ENCODE results near the gene TMEM255A. TPM values are rescaled to one million over a fixed set of nuclear protein-coding genes. Genes with fewer than 3 reads are reported as not detected.

The TMEM255A gene
- total RNA-seq, 1 donor from 2014 or later: 1.00 TPM

GRCh38 chrX:120308959-120309872, 2.0 kb downstream of the TMEM255A start:
- no peak for DNase-seq (ENCODE audit: low spot score)

- no peak for DNase-seq (ENCODE audit: low spot score)
These were observed 2.7 kb downstream of the TMEM255A start for GRCh38 chrX:120308558-120308957.

- DNase-seq (ENCODE audit: low spot score): no peak
These were observed 4.6 kb downstream of the TMEM255A start for GRCh38 chrX:120306630-120307029.

GRCh38 chrX:120305531-120306141, 5.6 kb downstream of the TMEM255A start:
- no peak for DNase-seq (ENCODE audit: low spot score)

GRCh38 chrX:120304256-120304655, 7.0 kb downstream of the TMEM255A start:
- DNase-seq (ENCODE audit: low spot score): no peak

GRCh38 chrX:120302434-120302833, 8.8 kb downstream of the TMEM255A start:
- no peak for DNase-seq (ENCODE audit: low spot score)

- DNase-seq (ENCODE audit: low spot score): no peak
These were observed 9.3 kb downstream of the TMEM255A start for GRCh38 chrX:120301960-120302359.

- no peak for DNase-seq (ENCODE audit: low spot score)
These were observed 9.8 kb downstream of the TMEM255A start for GRCh38 chrX:120301497-120301896.

GRCh38 chrX:120299928-120300327, 11.3 kb downstream of the TMEM255A start:
- no peak for DNase-seq (ENCODE audit: low spot score)

- no peak for DNase-seq (ENCODE audit: low spot score)
These were observed 13.3 kb downstream of the TMEM255A start for GRCh38 chrX:120297923-120298322.

- no peak for DNase-seq (ENCODE audit: low spot score)
These were observed 16.6 kb downstream of the TMEM255A start for GRCh38 chrX:120294651-120295050.

- no peak for DNase-seq (ENCODE audit: low spot score)
These were observed 18.2 kb downstream of the TMEM255A start for GRCh38 chrX:120293015-120293414.

- no peak for DNase-seq (ENCODE audit: low spot score)
These were observed 20.1 kb downstream of the TMEM255A start for GRCh38 chrX:120291211-120291610.

- no peak for DNase-seq (ENCODE audit: low spot score)
These were observed 21.2 kb downstream of the TMEM255A start for GRCh38 chrX:120290107-120290506.

- no peak for DNase-seq (ENCODE audit: low spot score)
These were observed 23.6 kb downstream of the TMEM255A start for GRCh38 chrX:120287513-120288112.

GRCh38 chrX:120286733-120287512, 24.3 kb downstream of the TMEM255A start:
- DNase-seq (ENCODE audit: low spot score): no peak

GRCh38 chrX:120282697-120283096, 28.6 kb downstream of the TMEM255A start:
- DNase-seq (ENCODE audit: low spot score): no peak

GRCh38 chrX:120281761-120282160, 29.5 kb downstream of the TMEM255A start:
- no peak for DNase-seq (ENCODE audit: low spot score)

GRCh38 chrX:120281021-120281624, 30.1 kb downstream of the TMEM255A start:
- DNase-seq (ENCODE audit: low spot score): no peak

- no peak for DNase-seq (ENCODE audit: low spot score)
These were observed 36.3 kb downstream of the TMEM255A start for GRCh38 chrX:120274958-120275357.

GRCh38 chrX:120274145-120274544, 37.1 kb downstream of the TMEM255A start:
- DNase-seq (ENCODE audit: low spot score): no peak

Measured in mesenteric fat pad (tissue), 1 donor.